ENCODE data around the gene DTNBP1.

DTNBP1 gene

GRCh38 chr6:15622045-15622740, 40.6 kb downstream of the DTNBP1 start:
- no peak for DNase-seq

- no peak for DNase-seq
Observed at GRCh38 chr6:15621203-15622044, 41.4 kb downstream of the DTNBP1 start.

DNA sequence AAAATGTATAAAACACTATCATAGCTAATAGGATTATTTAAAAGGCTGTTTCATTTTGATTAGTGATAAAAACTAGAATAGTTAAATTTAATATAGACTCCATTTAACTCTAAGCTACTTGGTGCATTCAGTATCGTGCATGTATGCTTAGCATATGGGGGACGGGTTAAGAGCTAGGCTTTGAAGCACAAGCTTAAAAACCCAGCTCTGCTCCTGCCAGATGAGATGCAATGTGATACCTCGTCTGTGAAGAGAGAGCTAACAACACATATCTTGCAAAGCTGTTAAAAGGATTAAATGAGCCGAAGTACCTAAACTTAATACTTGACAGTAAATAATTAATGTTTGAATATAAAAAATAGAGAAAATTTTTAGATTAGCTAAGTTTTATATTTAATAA, 42.2 kb downstream of the DTNBP1 start:
- no peak for DNase-seq

DNA sequence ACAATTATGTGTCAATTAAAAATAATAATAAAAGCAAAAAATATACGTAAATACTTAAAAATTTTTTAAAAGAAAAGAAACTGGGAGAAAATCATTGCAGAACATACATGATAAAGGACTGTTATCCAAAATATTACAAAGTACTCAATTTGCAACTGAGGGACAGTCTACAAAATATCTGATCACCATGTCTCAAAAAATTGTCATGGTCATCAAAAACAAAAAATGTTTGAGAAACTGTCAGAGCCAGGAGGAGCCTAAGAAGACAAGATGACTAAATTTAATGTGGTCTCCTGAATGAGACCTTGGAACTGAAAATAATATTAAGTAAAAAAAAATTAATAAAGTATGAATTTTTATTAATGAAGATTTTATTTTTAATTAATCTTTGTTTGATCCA, 43.5 kb downstream of the DTNBP1 start:
- no peak for DNase-seq

DNA sequence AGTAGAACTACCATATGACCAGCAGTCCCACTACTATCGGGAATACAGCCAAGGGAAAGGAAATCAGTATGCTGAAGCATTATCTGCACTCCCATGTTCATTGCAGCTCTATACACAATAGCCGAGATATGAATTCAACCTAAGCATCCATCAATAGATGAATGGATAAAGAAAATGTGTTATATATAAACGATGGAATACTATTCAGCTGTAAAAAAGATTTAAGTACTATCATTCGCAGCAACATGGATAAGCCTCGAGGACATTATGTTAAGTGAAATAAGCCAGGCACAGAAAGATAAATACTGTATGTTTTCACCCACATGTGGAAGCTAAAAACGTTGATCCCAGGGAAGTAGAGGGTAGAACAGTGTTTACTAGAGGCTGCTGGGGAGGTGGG, 44.1 kb downstream of the DTNBP1 start:
- no peak for DNase-seq

DNA sequence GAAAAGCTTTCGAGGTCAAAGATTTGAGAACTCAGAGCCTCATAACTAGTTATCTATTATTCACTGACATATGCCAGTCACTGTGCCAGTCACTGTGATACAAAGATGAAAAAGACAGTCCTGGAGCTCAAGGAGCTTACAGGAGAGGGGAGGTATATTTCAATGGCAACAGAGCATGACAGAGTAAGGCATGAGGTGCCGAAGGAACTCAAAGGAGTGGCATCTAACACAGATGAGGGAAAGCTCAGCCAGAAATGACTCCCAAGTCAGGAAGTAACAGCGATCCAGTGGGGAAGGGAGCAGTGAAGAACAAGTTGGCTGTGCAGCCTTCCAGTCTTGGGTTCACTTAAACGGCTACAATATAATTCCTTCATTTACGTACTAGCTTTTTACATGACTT, 46.6 kb downstream of the DTNBP1 start:
- DNase-seq, result no peak

- DNase-seq, result no peak
Observed at GRCh38 chr6:15615802-15616201, 47.0 kb downstream of the DTNBP1 start.

DNA sequence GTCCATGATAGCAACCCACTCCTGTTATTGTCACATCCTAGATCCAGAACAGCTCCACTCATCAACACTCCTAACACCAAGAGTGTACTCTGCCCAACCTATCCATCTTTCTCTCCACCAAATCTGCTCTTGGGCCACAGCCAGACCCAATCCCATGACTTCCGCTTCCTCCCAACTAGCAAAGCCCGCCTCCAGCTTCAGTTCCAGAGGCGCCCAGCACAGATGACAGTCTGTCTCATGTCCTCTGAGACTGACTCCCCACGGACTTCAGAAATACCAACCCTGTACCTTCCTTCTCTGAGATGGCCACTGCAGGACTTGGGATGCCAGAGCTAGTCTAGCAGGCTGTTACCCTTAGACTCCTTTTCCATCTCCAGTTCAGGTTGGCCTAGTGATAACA, 48.6 kb downstream of the DTNBP1 start:
- DNase-seq, result no peak

DNA sequence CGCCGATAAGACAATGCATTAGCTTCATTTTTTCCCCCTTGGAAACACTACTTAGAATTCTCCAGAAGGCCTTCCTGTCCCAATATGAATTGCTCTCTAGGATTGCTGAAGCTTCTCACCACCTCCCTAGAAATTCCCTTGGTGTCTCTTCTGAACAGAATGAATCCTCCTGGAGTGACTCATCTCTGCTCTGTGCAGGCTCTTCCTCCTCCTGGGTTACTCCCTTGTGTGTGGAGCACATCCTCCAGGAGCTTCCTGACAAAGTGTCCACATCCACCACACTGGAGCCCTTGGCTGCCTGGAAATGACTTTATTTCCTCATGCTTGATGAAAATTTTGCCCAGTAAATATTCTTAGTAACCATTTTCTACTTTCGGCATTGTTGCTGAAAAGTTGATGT, 54.4 kb downstream of the DTNBP1 start:
- DNase-seq, result no peak

DNA sequence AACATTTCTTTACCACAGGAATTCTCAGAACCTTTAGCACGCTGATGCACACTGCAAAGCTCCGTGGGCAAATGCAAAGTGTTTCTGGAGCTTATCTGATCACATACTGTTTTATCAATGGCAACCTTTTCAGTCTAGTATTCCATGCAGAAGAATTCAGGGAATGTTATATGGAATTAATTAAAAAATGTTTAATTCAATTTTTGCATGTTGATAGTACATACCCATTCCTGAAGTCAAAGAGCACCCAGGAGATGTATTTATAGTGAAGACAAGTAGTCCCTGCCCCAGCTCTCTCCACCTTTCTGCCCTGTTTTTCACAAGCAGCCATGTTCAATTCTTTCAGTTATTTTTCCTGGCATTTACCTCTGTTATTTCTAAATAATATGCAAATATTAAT, 55.2 kb downstream of the DTNBP1 start:
- no peak for DNase-seq

DNA sequence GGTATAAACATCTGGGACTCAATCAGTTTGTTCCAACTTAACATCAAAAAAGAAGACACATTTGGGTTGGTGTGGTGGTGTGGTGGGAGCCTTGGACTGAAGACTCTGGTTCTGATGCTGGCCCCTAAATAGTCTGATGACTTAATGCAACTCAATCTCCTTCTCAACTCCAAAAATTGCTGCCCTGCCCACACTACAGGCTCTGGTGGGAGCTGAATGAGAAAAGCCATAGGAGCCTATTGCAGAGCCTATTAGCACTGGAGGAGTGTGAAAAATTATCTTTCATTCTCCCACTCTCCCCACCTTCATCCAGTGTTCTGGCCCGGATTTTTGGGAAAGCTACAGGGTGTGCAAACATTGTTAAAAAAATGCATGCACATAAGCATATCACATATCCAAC, 56.5 kb downstream of the DTNBP1 start:
- DNase-seq, result no peak

DNA sequence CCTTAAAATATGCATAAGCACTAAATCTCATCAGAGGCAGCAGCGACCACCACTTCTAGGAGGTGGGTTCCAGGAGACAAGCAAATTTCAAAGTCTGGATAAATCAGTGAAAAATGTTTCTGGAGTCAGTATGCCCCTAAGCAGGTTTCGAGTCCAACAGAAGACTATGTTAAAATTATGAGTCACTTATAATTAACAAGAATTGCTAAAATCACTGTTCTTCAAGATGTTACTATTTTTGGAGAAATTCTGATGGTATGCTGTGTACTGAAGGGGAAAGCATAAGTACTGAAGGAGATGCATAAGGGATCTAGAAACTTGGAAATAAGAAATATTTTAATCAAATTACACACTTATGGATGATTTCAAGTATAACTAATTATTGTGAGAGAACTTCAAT, 58.0 kb downstream of the DTNBP1 start:
- no peak for DNase-seq

- DNase-seq, result no peak
Observed at GRCh38 chr6:15602154-15602553, 60.7 kb downstream of the DTNBP1 start.

DNA sequence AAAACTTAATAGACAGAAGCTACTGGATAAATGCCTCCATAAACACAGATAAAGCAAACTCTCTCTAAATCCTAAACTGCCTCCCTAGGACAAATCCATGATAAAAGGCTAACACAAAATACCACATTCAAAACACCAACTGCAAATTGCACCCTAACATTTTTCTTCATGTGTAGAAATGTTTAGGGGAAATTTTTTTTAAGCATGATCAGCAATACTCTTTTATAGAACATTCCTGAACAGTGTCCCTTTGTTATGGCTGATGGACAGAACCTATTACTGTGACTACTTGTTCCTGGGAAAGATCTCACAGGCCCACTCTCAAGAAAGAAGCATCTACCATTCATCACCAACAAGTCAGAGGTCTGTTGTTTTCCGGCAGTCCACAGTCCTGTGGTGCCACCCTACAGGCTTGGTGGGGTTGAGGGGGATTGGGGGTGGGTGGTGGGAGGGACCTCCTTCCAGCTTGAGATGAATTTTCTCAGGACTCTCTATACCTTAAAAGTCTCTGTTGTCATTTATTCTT, 64.5 kb downstream of the DTNBP1 start:
- DNase-seq, result no peak

DNA sequence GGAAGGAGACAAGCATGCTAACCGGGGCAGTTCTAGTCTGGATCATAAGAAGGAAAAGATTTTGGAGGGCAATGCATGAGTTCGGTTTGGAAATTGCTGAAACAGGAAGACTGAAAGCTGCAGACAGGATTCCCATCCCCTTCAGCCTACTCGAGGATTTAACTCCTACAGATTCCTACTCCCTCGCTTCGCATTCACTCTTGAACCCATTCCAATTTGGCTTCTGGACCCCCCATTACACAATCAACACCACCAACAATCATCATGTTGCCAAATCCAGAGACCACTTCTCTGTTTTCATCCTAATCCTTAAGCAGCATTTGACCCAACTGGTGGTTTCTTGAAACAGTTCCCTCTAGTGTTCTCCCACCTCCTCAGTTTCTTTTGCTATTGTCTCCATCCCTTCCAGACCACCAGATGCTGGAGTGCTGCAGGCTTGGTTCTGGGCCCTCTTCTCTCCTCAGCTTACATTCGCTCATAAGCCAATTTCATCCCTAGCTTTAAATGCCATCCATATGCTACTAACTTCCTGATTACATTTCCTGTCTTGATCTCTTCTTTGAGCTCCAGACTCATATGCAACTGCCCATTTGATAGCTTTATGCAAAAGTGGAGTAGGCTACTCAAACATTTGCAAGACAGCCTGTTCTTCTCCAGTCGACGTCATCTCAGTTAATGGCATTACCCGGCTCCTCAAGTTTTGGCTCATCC, 66.5 kb downstream of the DTNBP1 start:
- DNase-seq, result no peak

DNA sequence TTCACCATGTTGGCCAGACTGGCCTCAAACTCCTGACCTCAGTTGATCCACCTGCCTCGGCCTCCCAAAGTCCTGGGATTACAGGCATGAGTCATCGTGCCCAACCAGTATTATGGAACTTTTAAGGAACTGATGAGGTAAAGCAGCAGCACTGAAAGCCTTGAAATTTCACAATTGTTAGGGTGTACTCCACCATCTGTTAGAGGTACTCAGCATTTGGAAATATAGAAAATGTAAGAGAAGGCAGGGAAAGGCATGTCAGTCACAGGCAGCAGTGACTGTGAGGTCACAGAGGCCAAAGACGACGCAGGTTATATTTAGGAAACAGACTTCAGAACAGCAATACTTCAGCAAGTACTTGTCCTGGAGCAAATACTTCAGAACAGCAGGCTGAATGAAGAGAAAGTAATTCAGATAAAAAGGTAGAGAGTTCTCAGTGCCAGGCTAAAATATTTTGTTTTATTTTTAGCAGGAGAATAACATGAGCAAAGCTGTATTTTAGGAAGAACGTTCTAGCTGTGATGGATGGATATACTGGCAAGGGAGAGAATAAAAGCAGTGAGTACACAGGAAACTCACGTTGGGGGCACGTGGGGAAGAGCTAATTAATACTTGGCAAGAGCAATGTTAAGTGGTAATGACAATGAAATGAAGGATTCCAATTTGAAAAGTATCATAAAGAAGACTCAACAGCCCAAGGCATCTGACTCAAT, 67.2 kb downstream of the DTNBP1 start:
- no peak for DNase-seq

DNA sequence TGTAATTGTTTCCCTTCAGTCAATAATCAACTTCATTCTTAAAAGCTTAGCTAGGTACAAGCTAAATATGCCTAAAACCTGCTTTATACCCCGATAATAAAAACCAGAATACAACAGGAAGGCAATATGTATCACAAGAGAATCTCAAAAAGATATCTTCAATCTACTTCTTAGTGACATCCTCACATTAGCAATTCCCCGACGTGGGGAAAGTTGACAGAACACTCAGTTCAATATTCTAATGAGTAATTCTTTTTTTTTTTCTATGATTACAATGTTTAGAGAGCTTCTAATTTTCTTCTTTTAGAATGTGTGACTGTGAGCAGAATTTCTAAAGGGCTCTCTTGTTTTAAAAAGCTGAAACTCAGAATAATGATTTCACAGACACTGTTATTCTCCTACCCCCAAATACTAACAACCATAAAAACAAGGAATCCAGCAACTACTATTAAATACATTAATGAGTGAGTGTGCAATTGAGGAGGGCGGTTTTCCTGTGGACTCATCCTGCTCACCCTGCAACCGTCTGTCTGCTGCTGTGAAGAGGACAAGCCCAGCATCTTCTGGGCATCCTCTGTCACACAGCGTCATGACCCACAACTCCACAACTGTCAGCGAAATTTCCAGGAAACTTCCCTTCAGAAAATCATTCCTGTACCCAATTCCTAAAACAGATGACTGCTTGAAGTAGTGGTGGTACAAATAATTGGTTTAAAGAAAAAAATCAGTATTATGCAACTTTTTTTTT, 68.1 kb downstream of the DTNBP1 start:
- DNase-seq, result no peak

DNA sequence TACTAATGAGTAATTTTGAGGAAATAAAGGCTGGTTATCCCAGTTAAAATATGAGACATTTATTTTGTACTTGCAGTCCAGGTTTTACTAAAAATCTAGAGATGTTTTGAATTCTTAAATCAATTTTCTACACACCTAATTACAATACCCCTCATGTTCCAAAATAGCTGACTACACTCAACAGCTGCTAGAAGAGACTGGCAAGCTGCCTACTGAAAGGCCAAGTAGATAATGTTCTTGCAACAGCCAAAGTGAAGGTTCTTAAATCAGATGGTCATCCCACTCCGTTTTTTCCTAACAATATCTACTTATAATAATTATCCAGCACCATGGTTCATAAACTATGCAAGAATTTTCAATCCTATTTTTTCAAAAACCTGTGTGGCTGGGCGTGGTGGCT, 69.0 kb downstream of the DTNBP1 start:
- no peak for DNase-seq

GRCh38 chr6:15592610-15593009, 70.2 kb downstream of the DTNBP1 start:
- no peak for DNase-seq

- DNase-seq, result no peak
Observed at GRCh38 chr6:15588971-15589634, 73.7 kb downstream of the DTNBP1 start.

DNA sequence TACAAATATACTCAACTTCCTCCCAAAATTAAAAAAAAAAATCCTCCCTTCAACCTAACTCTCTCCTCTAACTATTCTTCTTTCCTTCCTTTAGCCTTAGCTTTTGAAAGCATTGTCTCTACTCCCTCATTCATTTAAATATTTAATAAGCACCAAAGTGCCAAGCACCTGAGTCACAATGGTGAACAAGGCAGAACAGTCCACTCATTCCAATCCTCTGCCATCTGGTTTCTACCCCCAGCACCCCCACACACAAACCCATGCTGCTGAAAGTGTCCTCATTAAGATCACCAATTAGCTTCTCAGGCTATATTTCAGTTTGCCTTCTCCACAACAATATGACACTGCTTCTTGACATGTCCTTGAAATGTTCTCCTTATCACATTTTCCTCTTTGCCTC, 76.3 kb downstream of the DTNBP1 start:
- DNase-seq, result no peak

- DNase-seq, result no peak
Observed at GRCh38 chr6:15585760-15586214, 77.0 kb downstream of the DTNBP1 start.

Measured in activated CD4-positive, alpha-beta T cell treated with anti-CD3 and anti-CD28 coated beads, Interleukin-2, amount 50 U/mL, for 4 hours (primary cell).